ENCODE results near the gene PRKAR1A.

PRKAR1A gene

DNA sequence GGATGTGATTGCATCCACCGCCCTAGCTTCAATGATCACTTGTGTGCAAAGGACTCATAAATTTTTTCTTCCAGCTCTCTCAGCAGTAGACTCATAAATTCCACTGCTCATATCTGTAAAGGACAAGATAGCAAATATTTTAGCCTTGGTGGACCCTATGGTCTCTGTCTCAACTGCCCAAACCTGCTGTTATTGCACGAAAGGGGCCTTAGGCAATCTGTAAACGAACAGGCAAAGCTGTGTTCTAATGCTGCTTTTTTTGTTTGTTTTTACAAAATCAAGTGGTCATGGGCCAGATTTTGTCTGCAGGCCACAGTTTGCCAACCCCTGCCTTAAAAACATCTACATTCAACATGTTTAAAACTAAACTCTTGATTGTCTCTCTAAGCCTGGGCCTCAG, 54.8 kb downstream of the PRKAR1A start:
- Histone ChIP-seq H3K27me3 (replicated peaks) (no peaks in the 10 kb centered on the region), H3K4me3 (ENCODE audit: low read depth, low read length) (no peak overlapping the region), H3K36me3 (replicated peaks) (no peaks in the 10 kb centered on the region), H3K27ac (no peak overlapping the region)
- DNase-seq = no peak
- TF ChIP-seq, protein P1, sequence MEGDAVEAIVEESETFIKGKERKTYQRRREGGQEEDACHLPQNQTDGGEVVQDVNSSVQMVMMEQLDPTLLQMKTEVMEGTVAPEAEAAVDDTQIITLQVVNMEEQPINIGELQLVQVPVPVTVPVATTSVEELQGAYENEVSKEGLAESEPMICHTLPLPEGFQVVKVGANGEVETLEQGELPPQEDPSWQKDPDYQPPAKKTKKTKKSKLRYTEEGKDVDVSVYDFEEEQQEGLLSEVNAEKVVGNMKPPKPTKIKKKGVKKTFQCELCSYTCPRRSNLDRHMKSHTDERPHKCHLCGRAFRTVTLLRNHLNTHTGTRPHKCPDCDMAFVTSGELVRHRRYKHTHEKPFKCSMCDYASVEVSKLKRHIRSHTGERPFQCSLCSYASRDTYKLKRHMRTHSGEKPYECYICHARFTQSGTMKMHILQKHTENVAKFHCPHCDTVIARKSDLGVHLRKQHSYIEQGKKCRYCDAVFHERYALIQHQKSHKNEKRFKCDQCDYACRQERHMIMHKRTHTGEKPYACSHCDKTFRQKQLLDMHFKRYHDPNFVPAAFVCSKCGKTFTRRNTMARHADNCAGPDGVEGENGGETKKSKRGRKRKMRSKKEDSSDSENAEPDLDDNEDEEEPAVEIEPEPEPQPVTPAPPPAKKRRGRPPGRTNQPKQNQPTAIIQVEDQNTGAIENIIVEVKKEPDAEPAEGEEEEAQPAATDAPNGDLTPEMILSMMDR (IDR thresholded peaks at IDR 0.05; ENCODE audit: low read depth, low read length, missing control alignments) = no peak
- in situ Hi-C loops (cut with HindIII; ENCODE audit: low pct_ligation_motif_present, low sequenced_read_pairs) = no loop called here

DNA sequence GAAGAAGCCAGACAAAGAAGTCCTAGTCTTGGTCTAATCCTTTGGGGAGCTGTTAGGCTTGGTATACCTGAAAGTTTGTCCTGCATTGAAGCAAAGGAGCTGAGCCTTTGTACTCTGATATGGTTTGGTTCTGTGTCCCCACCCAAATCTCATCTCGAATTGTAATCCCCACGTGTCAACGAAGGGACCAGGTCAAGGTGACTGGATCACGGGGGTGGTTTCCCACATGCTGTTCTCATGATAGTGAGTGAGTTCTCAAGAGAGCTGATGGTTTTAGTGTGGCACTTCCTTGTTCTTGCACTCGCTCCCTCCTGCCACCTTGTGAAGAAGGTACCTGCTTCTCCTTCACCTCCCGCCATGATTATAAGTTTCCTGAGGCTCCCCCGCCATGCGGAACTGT, 55.4 kb downstream of the PRKAR1A start:
- Histone ChIP-seq H3K27ac (no peak overlapping the region), H3K36me3 (replicated peaks) (no peaks in the 10 kb centered on the region), H3K4me3 (ENCODE audit: low read depth, low read length) (no peak overlapping the region), H3K27me3 (replicated peaks) (no peaks in the 10 kb centered on the region)
- TF ChIP-seq, protein P1 (IDR thresholded peaks at IDR 0.05; ENCODE audit: low read depth, low read length, missing control alignments) = no peak
- in situ Hi-C loops (cut with HindIII; ENCODE audit: low pct_ligation_motif_present, low sequenced_read_pairs) = no loop called here
- no peak for DNase-seq

DNA sequence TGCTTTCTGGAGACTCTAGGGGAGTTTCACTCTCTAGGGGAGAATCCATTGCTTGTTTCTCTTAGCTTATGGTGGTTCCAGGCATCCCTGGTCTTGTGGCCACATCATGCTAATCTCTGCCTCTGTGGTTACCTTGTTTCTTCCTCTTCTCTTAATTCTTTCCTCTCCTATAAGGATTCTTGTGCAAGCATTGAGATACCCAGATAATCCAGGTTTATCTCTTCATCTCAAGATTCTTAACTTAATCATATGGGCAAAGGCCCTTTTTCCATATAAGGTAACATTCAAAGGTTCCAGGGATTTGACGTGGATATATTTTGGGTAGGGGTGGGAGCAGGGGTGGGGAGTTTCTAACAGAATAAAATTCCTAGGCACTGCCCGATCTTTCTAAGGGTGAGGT, 56.4 kb downstream of the PRKAR1A start:
- TF ChIP-seq, protein P1 (IDR thresholded peaks at IDR 0.05; ENCODE audit: low read depth, low read length, missing control alignments) = no peak
- in situ Hi-C loops (cut with HindIII; ENCODE audit: low pct_ligation_motif_present, low sequenced_read_pairs) = no loop called here
- no peaks in the 10 kb centered on the region for H3K27me3 ChIP-seq (replicated peaks)
- no peak overlapping the region for H3K4me3 ChIP-seq (ENCODE audit: low read depth, low read length)
- H3K36me3 ChIP-seq (replicated peaks) = no peaks in the 10 kb centered on the region
- H3K27ac ChIP-seq = no peak overlapping the region
- DNase-seq = no peak

DNA sequence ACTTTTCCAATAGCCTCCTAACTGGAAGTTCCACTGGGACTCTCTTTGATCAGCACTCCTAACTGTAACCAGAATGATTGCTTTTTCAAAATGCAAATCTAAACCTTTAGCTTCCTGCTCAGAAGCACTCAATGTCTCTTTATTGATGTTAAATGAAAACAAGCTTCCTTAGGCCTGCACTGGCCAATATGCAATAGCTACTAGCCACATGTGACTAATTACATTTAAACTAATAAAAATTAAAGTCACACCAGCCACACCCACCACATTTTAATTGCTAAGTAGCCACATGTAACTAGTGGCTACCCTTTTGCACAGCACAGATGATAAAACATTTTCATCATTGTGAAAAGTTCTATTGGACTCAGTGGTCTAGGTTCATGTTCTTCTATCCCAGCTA, 57.1 kb downstream of the PRKAR1A start:
- DNase-seq = no peak
- in situ Hi-C loops (cut with HindIII; ENCODE audit: low pct_ligation_motif_present, low sequenced_read_pairs) = no loop called here
- Histone ChIP-seq H3K36me3 (replicated peaks) (no peaks in the 10 kb centered on the region), H3K27ac (no peak overlapping the region), H3K27me3 (replicated peaks) (no peaks in the 10 kb centered on the region), H3K4me3 (ENCODE audit: low read depth, low read length) (no peak overlapping the region)
- TF ChIP-seq, protein P1 (IDR thresholded peaks at IDR 0.05; ENCODE audit: low read depth, low read length, missing control alignments) = no peak

DNA sequence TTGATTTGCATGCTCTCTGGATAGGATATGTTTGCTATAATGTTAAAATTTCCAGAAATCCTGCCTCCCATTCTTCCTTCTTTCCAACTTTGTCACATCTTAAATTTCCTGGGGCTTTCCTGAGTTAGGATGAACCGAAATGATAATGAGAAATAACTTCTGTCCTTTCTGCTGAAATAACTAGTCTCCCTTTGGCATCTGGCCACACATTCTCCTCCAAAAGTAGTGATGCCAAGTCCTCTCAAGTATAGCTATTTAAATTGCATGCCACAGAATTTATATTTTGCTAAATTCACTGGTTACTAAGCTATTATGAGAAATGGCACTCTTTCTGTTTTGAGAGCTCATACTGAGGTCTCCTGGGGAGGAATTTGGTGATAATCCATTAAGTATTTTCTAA, 58.3 kb downstream of the PRKAR1A start:
- no peak overlapping the region for H3K27ac ChIP-seq
- no peaks in the 10 kb centered on the region for H3K27me3 ChIP-seq (replicated peaks)
- no peaks in the 10 kb centered on the region for H3K36me3 ChIP-seq (replicated peaks)
- TF ChIP-seq, protein P1 (IDR thresholded peaks at IDR 0.05; ENCODE audit: low read depth, low read length, missing control alignments) = no peak
- in situ Hi-C loops (cut with HindIII; ENCODE audit: low pct_ligation_motif_present, low sequenced_read_pairs) = no loop called here
- no peak for DNase-seq
- H3K4me3 ChIP-seq (ENCODE audit: low read depth, low read length) = no peak overlapping the region

DNA sequence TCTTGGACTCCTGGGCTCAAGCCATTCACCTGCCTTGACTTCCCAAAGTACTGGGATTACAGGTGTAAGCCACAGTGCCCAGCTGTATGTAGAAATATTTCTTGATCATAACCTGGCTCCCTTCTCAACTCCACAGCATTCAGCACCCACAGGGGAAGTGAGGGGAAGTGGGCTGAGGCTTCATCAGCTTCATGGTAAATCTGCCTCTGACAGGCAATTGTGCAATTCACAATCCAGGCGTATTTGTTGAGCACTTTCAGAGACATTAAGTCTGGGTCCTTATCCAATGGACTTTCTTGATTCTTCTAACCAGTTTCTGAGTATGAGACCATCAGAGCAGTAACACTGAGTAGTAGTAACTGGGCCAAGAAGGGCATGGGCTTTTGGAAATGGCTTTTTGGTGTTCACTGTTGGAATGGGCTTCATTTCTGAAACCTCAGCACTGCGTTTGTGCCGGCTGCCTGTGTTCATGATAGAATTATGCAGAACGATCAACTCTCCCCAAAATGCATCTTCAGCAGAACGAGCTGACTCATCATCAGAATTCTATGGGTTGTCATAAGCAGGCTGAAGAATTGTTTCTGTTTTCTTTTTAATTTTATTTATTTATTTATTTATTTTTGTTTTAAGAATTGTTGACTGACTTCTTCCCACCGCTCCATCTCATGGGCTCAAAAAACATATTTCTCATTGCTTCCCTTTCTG, 60.1 kb downstream of the PRKAR1A start:
- Histone ChIP-seq H3K4me3 (ENCODE audit: low read depth, low read length) (no peak overlapping the region), H3K27me3 (replicated peaks) (no peaks in the 10 kb centered on the region), H3K36me3 (replicated peaks) (no peaks in the 10 kb centered on the region), H3K27ac (no peak overlapping the region)
- TF ChIP-seq, protein P1 (IDR thresholded peaks at IDR 0.05; ENCODE audit: low read depth, low read length, missing control alignments) = no peak
- DNase-seq = no peak
- in situ Hi-C loops (cut with HindIII; ENCODE audit: low pct_ligation_motif_present, low sequenced_read_pairs) = no loop called here
